ENCODE data around the gene AGMO.
"Not testable (repeated sequence)": the region's sequence is repeated elsewhere in the genome, so short reads cannot be mapped to it uniquely, and the experiment has no call there.

The AGMO gene

DNA sequence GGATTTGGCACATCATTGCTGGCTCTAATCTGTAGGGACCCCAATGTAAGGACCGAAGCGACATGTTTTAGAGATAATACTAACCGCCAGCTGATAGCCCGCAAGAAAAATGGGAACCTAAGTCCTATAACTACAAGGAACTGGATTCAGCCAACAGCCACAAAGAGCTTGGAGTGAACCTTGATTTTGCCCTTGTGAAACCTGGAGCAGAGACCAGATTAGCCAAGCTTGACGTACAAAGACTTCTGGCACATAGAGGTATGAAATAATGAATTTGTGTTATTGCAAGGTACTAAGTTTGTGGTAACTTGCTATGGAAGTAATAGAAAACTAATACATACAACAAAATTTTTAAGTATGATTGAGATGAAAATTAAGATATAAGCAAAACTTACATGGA is 246.9 kb downstream of the AGMO start:
- DNase-seq (ENCODE audit: low read depth): no peak
- TF ChIP-seq, protein P1, sequence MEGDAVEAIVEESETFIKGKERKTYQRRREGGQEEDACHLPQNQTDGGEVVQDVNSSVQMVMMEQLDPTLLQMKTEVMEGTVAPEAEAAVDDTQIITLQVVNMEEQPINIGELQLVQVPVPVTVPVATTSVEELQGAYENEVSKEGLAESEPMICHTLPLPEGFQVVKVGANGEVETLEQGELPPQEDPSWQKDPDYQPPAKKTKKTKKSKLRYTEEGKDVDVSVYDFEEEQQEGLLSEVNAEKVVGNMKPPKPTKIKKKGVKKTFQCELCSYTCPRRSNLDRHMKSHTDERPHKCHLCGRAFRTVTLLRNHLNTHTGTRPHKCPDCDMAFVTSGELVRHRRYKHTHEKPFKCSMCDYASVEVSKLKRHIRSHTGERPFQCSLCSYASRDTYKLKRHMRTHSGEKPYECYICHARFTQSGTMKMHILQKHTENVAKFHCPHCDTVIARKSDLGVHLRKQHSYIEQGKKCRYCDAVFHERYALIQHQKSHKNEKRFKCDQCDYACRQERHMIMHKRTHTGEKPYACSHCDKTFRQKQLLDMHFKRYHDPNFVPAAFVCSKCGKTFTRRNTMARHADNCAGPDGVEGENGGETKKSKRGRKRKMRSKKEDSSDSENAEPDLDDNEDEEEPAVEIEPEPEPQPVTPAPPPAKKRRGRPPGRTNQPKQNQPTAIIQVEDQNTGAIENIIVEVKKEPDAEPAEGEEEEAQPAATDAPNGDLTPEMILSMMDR (IDR thresholded peaks at IDR 0.05; ENCODE audit: low read length, missing control alignments): no peak
- H3K4me3 ChIP-seq (replicated peaks; ENCODE audit: low read depth, low read length): no peak overlapping the region

DNA sequence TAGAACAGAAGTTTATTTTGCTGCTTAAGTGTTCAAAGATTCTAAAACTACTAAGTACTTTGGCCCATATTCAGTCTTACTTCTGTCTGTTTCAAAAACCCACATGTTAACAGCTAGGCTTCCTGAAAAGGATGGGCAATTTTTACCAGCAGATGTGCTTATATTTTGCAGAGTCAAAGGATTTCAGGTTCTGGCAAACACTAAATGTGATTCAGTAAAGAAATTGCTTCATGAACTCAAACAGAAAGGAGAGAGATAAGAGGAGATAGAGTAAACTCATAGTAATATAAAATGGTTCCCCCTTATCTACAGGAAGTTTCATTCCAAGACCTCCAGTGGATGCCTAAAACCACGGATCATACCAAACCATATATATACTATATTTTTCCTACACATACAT is 248.5 kb downstream of the AGMO start:
- TF ChIP-seq, protein P1 (IDR thresholded peaks at IDR 0.05; ENCODE audit: low read length, missing control alignments): no peak
- H3K4me3 ChIP-seq (replicated peaks; ENCODE audit: low read depth, low read length): no peak overlapping the region
- DNase-seq (ENCODE audit: low read depth): peak; percentile 26

DNA sequence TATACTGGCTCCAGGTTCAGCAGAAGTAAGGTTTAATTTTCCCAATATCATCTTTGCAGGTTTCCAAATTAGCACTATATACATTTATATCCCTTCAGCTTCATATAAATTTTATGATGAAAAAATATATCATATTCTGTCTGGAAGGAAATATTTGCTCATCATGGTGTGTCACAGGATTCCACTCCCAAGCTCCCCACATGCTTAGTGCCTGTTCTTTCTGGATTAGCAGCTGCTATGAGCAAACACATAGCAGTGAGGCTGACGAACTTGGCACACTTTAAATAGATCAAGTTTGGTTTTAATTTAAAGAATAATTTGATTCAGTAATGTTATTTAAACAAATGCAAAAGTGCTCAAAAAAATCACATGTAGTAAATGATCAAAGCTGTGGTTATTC is 251.9 kb downstream of the AGMO start:
- DNase-seq (ENCODE audit: low read depth): peak; percentile 28
- TF ChIP-seq, protein P1 (IDR thresholded peaks at IDR 0.05; ENCODE audit: low read length, missing control alignments): no peak
- H3K4me3 ChIP-seq (replicated peaks; ENCODE audit: low read depth, low read length): no peak overlapping the region

DNA sequence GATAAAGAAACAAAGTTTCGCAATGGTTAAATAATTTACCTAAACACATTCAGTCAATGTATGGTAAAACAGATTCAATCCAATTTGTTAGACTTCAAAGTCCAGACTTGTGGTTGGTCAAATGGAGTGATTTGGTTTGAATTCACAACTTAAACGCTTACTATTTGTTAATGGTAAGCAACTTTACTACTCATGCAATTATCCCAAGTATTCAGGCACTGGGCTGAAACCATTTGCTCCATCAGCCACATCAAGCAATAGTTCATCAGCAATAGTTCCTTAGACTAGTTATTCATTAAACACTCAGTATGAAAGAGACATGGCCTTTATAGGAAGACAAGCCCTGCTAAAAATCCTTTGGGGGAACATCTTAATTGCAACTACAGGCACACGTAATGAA is 253.0 kb downstream of the AGMO start:
- DNase-seq (ENCODE audit: low read depth): no peak

DNA sequence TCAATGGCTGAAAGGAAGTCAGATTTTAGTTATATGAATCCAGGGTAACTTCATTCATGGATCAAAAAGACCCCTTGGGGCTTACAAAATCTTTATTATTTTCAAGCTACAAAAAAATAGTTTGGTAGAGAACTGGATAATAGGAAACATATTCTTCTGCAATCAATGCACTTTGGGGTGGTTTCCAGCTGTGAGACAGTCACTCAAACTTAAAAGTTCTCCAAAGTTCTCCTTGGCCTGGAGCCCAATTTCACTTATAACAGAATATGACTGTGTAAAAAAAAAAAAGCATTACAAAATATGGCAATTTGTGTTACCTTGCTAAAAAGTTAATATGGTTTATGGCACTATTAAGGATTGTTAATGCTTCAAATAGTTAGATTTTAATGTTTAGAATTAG is 255.5 kb downstream of the AGMO start:
- no peak for DNase-seq (ENCODE audit: low read depth)
- no peak overlapping the region for H3K4me3 ChIP-seq (replicated peaks; ENCODE audit: low read depth, low read length)
- TF ChIP-seq, protein P1 (IDR thresholded peaks at IDR 0.05; ENCODE audit: low read length, missing control alignments): no peak

More for the DNA sequence above, 253.0 kb downstream of the AGMO start:
- no peak overlapping the region for H3K4me3 ChIP-seq (replicated peaks; ENCODE audit: low read depth, low read length)
- TF ChIP-seq, protein P1 (IDR thresholded peaks at IDR 0.05; ENCODE audit: low read length, missing control alignments): no peak

DNA sequence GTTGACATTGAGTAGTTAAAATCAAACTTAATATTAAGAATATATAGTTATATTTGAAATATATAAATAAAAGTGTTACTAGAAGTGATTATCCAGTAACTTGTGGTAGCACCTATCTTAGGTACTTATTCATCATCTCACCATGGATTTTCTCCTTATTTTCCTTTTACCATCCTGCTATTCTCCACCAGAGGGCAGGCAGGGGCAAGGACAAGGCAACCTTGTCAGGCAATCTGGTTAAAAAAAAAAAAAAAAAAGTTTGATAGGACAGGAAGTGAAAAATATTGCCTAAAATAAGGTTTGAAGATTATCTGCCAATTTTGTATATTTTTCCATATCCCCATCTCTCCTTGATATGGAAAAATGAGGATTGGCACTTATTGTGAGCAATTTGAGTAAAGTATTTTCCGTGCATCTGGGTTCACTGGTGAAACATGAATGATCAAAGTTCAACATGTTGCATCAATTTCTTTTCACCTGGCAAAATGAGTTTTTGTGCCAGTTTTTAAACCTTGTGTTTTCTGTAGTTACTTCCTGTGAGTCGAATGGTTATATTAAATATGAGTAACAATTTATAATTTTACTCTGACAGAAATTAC is 256.7 kb downstream of the AGMO start:
- DNase-seq (ENCODE audit: low read depth): peak; percentile 66
- no peak overlapping the region for H3K4me3 ChIP-seq (replicated peaks; ENCODE audit: low read depth, low read length)
- TF ChIP-seq, protein P1 (IDR thresholded peaks at IDR 0.05; ENCODE audit: low read length, missing control alignments): peak; percentile 91

DNA sequence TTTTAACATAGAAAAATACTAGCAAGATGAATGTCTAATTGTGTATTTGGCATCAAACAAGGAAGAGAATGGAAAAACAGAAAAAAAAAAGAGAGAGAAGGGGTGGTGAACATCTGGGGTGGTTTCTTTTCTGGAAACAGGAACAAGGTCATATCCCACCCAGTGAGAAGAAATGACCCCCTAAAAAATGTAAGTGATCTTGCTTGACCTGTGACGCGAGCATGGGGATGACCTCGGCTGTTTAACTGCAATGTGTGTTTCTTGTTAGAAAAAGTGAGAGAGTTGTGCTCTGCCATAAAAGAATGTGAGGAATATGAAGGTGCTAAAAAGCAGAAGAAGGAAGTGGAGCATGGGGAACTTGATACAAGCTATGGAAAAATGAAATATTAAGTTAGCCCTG is 258.5 kb downstream of the AGMO start:
- DNase-seq (ENCODE audit: low read depth): no peak
- TF ChIP-seq, protein P1 (IDR thresholded peaks at IDR 0.05; ENCODE audit: low read length, missing control alignments): no peak
- no peak overlapping the region for H3K4me3 ChIP-seq (replicated peaks; ENCODE audit: low read depth, low read length)

DNA sequence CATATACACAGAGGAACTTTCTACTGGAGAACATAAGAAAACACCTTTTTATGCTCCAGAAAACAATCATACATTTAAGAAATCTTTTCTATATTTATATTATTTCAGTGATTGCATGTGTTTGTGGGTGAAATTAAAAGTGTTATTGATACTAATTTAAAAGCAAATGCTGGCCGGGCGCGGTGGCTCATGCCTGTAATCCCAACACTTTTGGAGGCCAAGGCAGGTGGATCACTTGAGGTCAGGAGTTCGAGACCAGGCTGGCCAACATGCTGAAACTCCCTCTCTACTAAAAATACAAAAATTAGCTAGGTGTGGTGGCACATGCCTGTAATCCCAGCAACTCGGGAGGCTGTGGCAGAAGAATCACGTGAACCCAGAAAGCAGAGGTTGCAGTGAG is 260.8 kb downstream of the AGMO start:
- not testable (repeated sequence) for H3K4me3 ChIP-seq (replicated peaks; ENCODE audit: low read depth, low read length); DNase-seq (ENCODE audit: low read depth)
